H9 (cell line): ENCODE data around the gene KRTAP4-6. TPM values are rescaled to one million over a fixed set of nuclear protein-coding genes. Genes with fewer than 3 reads are reported as not detected.

Experiments
- DNase-seq: peaks from one replicate; pipeline ENCODE4 v3.0.0-alpha.2; 2017
- H2AFZ ChIP-seq: one replicate; pipeline ENCODE4 v1.6.1; 2013; ENCODE audit warnings: mild to moderate bottlenecking, low read length, control low read depth, moderate library complexity
- H2AK5ac ChIP-seq: 2 replicates; pipeline ENCODE4 v1.6.1; 2013; ENCODE audit warnings: low read length, control low read depth, mixed read lengths; ENCODE audit not compliant: insufficient read length
- H2BK120ac ChIP-seq: one replicate; pipeline ENCODE4 v1.6.1; 2013; ENCODE audit warnings: low read depth, mild to moderate bottlenecking, low read length, control low read depth, inconsistent platforms; ENCODE audit not compliant: poor library complexity, severe bottlenecking
- H2BK12ac ChIP-seq: 2 replicates; pipeline ENCODE4 v1.6.1; 2013; ENCODE audit warnings: low read length, control low read depth, mixed read lengths, low read depth; ENCODE audit not compliant: insufficient read length
- H2BK15ac ChIP-seq: 2 replicates; pipeline ENCODE4 v1.6.1; 2013; ENCODE audit warnings: low read depth, low read length, control low read depth
- H2BK20ac ChIP-seq: one replicate; pipeline ENCODE4 v1.6.1; 2013; ENCODE audit warnings: low read depth, mild to moderate bottlenecking, low read length, control low read depth, inconsistent platforms; ENCODE audit not compliant: poor library complexity, severe bottlenecking
- H2BK5ac ChIP-seq: 2 replicates; pipeline ENCODE4 v1.6.1; 2013; ENCODE audit warnings: low read length, control low read depth, mixed read lengths; ENCODE audit not compliant: insufficient read length
- H3K14ac ChIP-seq: 2 replicates; pipeline ENCODE4 v1.6.1; 2013; ENCODE audit warnings: low read length, control low read depth; ENCODE audit not compliant: insufficient read depth
- H3K18ac ChIP-seq: 2 replicates; pipeline ENCODE4 v1.6.1; 2013; ENCODE audit warnings: low read depth, mild to moderate bottlenecking, mixed read lengths, low read length, control low read depth; ENCODE audit not compliant: insufficient read length
- H3K23ac ChIP-seq: 2 replicates; pipeline ENCODE4 v1.6.1; 2013; ENCODE audit warnings: low read length, control low read depth, mixed read lengths, low read depth; ENCODE audit not compliant: insufficient read length
- H3K23me2 ChIP-seq: 2 replicates; pipeline ENCODE4 v1.6.1; 2013; ENCODE audit warnings: low read depth, mild to moderate bottlenecking, mixed read lengths, low read length, control low read depth; ENCODE audit not compliant: insufficient read length, poor library complexity, severe bottlenecking
- H3K27ac ChIP-seq: 2 replicates; pipeline ENCODE4 v1.5.1; 2013; ENCODE audit warnings: low read length, control low read depth, mixed read lengths, low read depth; ENCODE audit not compliant: insufficient read length
- H3K27me3 ChIP-seq: 2 replicates; pipeline ENCODE4 v1.6.1; 2013; ENCODE audit warnings: low read length, control low read depth, inconsistent platforms; ENCODE audit not compliant: insufficient read depth
- H3K4ac ChIP-seq: 2 replicates; pipeline ENCODE4 v1.6.1; 2013; ENCODE audit warnings: low read depth, mild to moderate bottlenecking, control low read depth, inconsistent platforms, low read length, moderate library complexity
- H3K4me1 ChIP-seq: 2 replicates; pipeline ENCODE4 v1.6.1; 2013; ENCODE audit warnings: low read length, control low read depth, inconsistent platforms; ENCODE audit not compliant: insufficient read depth
- H3K4me2 ChIP-seq: 2 replicates; pipeline ENCODE4 v1.6.1; 2013; ENCODE audit warnings: low read length, control low read depth, mixed read lengths; ENCODE audit not compliant: insufficient read length, insufficient read depth
- H3K56ac ChIP-seq: 2 replicates; pipeline ENCODE4 v1.6.1; 2013; ENCODE audit warnings: low read depth, mild to moderate bottlenecking, mixed read lengths, low read length, control low read depth; ENCODE audit not compliant: insufficient read length
- H3K79me1 ChIP-seq: 2 replicates; pipeline ENCODE4 v1.6.1; 2013; ENCODE audit warnings: low read depth, mild to moderate bottlenecking, moderate library complexity, low read length, control low read depth, inconsistent platforms; ENCODE audit not compliant: insufficient read depth, poor library complexity, severe bottlenecking
- H3K79me2 ChIP-seq: 2 replicates; pipeline ENCODE4 v1.6.1; 2013; ENCODE audit warnings: low read length, control low read depth, inconsistent platforms; ENCODE audit not compliant: insufficient read depth
- H3K9ac ChIP-seq: 2 replicates; pipeline ENCODE4 v1.6.1; 2013; ENCODE audit warnings: low read length, control low read depth, mixed read lengths; ENCODE audit not compliant: insufficient read length; ENCODE audit errors: extremely low read depth
- H3K9me3 ChIP-seq: one replicate; pipeline ENCODE4 v1.6.1; 2013; ENCODE audit warnings: low read depth, low read length, inconsistent platforms; ENCODE audit not compliant: control insufficient read depth
- H3T11ph ChIP-seq: one replicate; pipeline ENCODE4 v1.6.1; 2013; ENCODE audit warnings: mild to moderate bottlenecking, low read length, control low read depth, inconsistent platforms
- H4K20me1 ChIP-seq: one replicate; pipeline ENCODE4 v1.6.1; 2013; ENCODE audit not compliant: control insufficient read depth, insufficient read length, insufficient read depth
- H4K5ac ChIP-seq: 2 replicates; pipeline ENCODE4 v1.6.1; 2013; ENCODE audit warnings: low read depth, mild to moderate bottlenecking, mixed read lengths, low read length, control low read depth; ENCODE audit not compliant: insufficient read length
- H4K8ac ChIP-seq: replicated peaks from 2 replicates; pipeline ENCODE4 v1.6.1; 2013; ENCODE audit warnings: low read length, control low read depth, mixed read lengths, low read depth; ENCODE audit not compliant: insufficient read length
- H4K91ac ChIP-seq: 2 replicates; pipeline ENCODE4 v1.6.1; 2013; ENCODE audit warnings: low read depth, mild to moderate bottlenecking, moderate library complexity, mixed read lengths, low read length, control low read depth; ENCODE audit not compliant: insufficient read length
- H3K27ac Mint-ChIP-seq, 3 experiments: 2 replicates in 2 of 3; 3 replicates in 1 of 3; pipeline ENCODE4 v1.8.0; 2020 to 2021; ENCODE audit warnings: mixed read lengths in 3 of 3, mild to moderate bottlenecking in 1 of 3, moderate library complexity in 1 of 3
- H3K27me3 Mint-ChIP-seq: 2 replicates; pipeline ENCODE4 v1.8.0; 2021; ENCODE audit warnings: low read depth, mild to moderate bottlenecking, moderate library complexity, mixed read lengths
- H3K36me3 Mint-ChIP-seq, 3 experiments: 2 replicates in 2 of 3; 3 replicates in 1 of 3; pipeline ENCODE4 v1.8.0; 2020 to 2021; ENCODE audit warnings: low read depth in 3 of 3, mixed read lengths in 3 of 3; ENCODE audit not compliant: insufficient read depth in 1 of 3
- H3K4me1 Mint-ChIP-seq, 2 experiments: 2 replicates each; pipeline ENCODE4 v1.8.0; 2020; ENCODE audit warnings: mixed read lengths in 2 of 2
- H3K4me3 Mint-ChIP-seq, 2 experiments: 2 replicates in 1 of 2; 3 replicates in 1 of 2; pipeline ENCODE4 v1.8.0; 2020 to 2021; ENCODE audit warnings: mild to moderate bottlenecking in 2 of 2, mixed read lengths in 2 of 2, moderate library complexity in 1 of 2
- H3K9me3 Mint-ChIP-seq, 2 experiments: 2 replicates in 1 of 2; 3 replicates in 1 of 2; pipeline ENCODE4 v1.8.0; 2020; ENCODE audit warnings: mild to moderate bottlenecking in 2 of 2, mixed read lengths in 2 of 2, moderate library complexity in 1 of 2
- WGBS: extraction: QIAGEN DNeasy Blood & Tissue Kit; methylation state at CpG from one replicate; pipeline ENCODE4 v1.1.7; 2013; ENCODE audit warnings: missing lambda C conversion rate, low lambda C conversion rate, mixed read lengths; ENCODE audit not compliant: insufficient read length; ENCODE audit errors: extremely low coverage; 5-methylcytosine and 5-hydroxymethylcytosine counted together
- total RNA-seq: library from RNA; stranded (reverse); gene quantifications from 2 replicates; pipeline ENCODE4 v1.2.1, GENCODE V29; 2021
- TF ChIP-seq, protein P1 (sequence below): fragments of 200-600 bp; sonication (generic); conservative IDR thresholded peaks from 3 replicates; pipeline ENCODE4 v1.8.0; 2021; ENCODE audit warnings: antibody characterized with exemption, mild to moderate bottlenecking

The KRTAP4-6 gene
- total RNA-seq, 1 experiment from 2014 or later, result not detected

DNA sequence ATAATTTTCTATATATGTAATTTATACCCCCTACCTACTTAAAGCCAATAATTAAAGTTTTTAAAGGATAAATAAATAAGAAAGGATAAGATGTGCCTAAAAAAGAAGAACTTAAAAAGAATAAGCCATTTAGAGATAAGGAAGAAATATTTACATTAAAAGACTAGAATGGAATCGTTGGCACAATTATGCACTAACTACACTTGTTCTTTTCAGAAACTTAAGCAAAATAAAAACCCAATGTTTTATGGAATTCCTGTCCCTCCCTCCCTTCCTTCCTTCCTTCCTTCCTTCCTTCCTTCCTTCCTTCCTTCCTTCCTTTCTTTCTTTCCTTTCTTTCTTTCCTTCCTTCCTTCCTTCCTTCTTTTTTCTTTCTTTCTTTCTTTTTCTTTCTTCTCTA lies 4.5 kb upstream of the KRTAP4-6 start:
- H3K4me1 Mint-ChIP-seq, result peaks cover 2 to 13% of the 10 kb centered on the region in 2 experiments
- TF ChIP-seq, protein P1, sequence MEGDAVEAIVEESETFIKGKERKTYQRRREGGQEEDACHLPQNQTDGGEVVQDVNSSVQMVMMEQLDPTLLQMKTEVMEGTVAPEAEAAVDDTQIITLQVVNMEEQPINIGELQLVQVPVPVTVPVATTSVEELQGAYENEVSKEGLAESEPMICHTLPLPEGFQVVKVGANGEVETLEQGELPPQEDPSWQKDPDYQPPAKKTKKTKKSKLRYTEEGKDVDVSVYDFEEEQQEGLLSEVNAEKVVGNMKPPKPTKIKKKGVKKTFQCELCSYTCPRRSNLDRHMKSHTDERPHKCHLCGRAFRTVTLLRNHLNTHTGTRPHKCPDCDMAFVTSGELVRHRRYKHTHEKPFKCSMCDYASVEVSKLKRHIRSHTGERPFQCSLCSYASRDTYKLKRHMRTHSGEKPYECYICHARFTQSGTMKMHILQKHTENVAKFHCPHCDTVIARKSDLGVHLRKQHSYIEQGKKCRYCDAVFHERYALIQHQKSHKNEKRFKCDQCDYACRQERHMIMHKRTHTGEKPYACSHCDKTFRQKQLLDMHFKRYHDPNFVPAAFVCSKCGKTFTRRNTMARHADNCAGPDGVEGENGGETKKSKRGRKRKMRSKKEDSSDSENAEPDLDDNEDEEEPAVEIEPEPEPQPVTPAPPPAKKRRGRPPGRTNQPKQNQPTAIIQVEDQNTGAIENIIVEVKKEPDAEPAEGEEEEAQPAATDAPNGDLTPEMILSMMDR, result no peak
- H3K27ac ChIP-seq, result no peak overlapping the region

More for the DNA sequence above, 4.5 kb upstream of the KRTAP4-6 start:
- no peak for DNase-seq
- Histone ChIP-seq H3K9ac (no peak overlapping the region), H2BK5ac (no peak overlapping the region), H4K8ac (no peak overlapping the region), H3T11ph (no peak overlapping the region), H3K56ac (no peak overlapping the region), H3K23ac (no peak overlapping the region), H2BK12ac (no peak overlapping the region), H2BK15ac (no peak overlapping the region), H3K23me2 (no peaks in the 10 kb centered on the region), H3K4me2 (no peak overlapping the region), H3K14ac (no peak overlapping the region), H3K18ac (no peak overlapping the region), H3K79me2 (no peaks in the 10 kb centered on the region), H4K5ac (no peak overlapping the region), H2AFZ (no peak overlapping the region), H3K27me3 (no peaks in the 10 kb centered on the region), H2AK5ac (no peak overlapping the region), H3K4me1 (no peaks in the 10 kb centered on the region), H4K91ac (no peak overlapping the region), H2BK120ac (no peak overlapping the region), H3K4ac (no peak overlapping the region), H4K20me1 (no peaks in the 10 kb centered on the region), H3K79me1 (no peaks in the 10 kb centered on the region), H3K9me3 (peaks cover 7% of the 10 kb centered on the region), H2BK20ac (no peak overlapping the region)
- Mint-ChIP-seq H3K9me3 (peaks cover 22 to 28% of the 10 kb centered on the region in 2 experiments), H3K27me3 (no peaks in the 10 kb centered on the region), H3K36me3 (peaks cover 11 to 34% (median 20%) of the 10 kb centered on the region in 3 experiments), H3K27ac (no peak overlapping the region), H3K4me3 (no peak overlapping the region)
- no CpG with 5 or more reads among the region's 1 CpG for WGBS
